Trophoblast cell (in vitro differentiated cells and primary cell): ENCODE data around the gene RECK.
"Not testable (repeated sequence)": the region's sequence is repeated elsewhere in the genome, so short reads cannot be mapped to it uniquely, and the experiment has no call there.

Source experiments
- DNase-seq, 2 donors: peaks; one replicate each; pipeline ENCODE4 v3.0.0-alpha.2; 2016
- H2AFZ ChIP-seq: 2 replicates; pipeline ENCODE4 v1.6.1; 2013; ENCODE audit warnings: low read length, moderate library complexity, mild to moderate bottlenecking; ENCODE audit not compliant: insufficient read depth, poor library complexity
- H2AK5ac ChIP-seq: 2 replicates; pipeline ENCODE4 v1.6.1; 2013; ENCODE audit warnings: mild to moderate bottlenecking, low read length
- H2BK120ac ChIP-seq: 2 replicates; pipeline ENCODE4 v1.6.1; 2013; ENCODE audit warnings: low read length, mild to moderate bottlenecking, moderate library complexity; ENCODE audit not compliant: insufficient read depth, poor library complexity
- H2BK12ac ChIP-seq: 2 replicates; pipeline ENCODE4 v1.6.1; 2013; ENCODE audit warnings: mild to moderate bottlenecking, low read length, moderate library complexity
- H2BK5ac ChIP-seq: 2 replicates; pipeline ENCODE4 v1.6.1; 2013; ENCODE audit warnings: low read length, low read depth, moderate library complexity, mild to moderate bottlenecking; ENCODE audit not compliant: poor library complexity
- H3K14ac ChIP-seq: 2 replicates; pipeline ENCODE4 v1.6.1; 2013; ENCODE audit warnings: mild to moderate bottlenecking, low read length
- H3K18ac ChIP-seq: 2 replicates; pipeline ENCODE4 v1.6.1; 2013; ENCODE audit warnings: mild to moderate bottlenecking, low read length
- H3K23ac ChIP-seq: 2 replicates; pipeline ENCODE4 v1.6.1; 2013; ENCODE audit warnings: low read length
- H3K27ac ChIP-seq: 2 replicates; pipeline ENCODE4 v1.5.1; 2013; ENCODE audit warnings: low read depth, mild to moderate bottlenecking, inconsistent platforms, low read length, moderate library complexity
- H3K27me3 ChIP-seq: 2 replicates; pipeline ENCODE4 v1.6.1; 2013; ENCODE audit warnings: inconsistent platforms, mild to moderate bottlenecking, low read length, moderate library complexity; ENCODE audit not compliant: insufficient read depth
- H3K36me3 ChIP-seq, 2 experiments: 1 replicate in 1 of 2; 2 replicates in 1 of 2; pipeline ENCODE4 v1.6.1; 2013; ENCODE audit warnings: low read length in 2 of 2, mild to moderate bottlenecking in 2 of 2, moderate library complexity in 1 of 2; ENCODE audit not compliant: insufficient read depth in 2 of 2, control insufficient read depth in 1 of 2
- H3K4ac ChIP-seq: 2 replicates; pipeline ENCODE4 v1.6.1; 2013; ENCODE audit warnings: low read depth, mild to moderate bottlenecking, low read length, moderate library complexity
- H3K4me1 ChIP-seq, 2 experiments: 1 replicate in 1 of 2; 2 replicates in 1 of 2; pipeline ENCODE4 v1.6.1; 2013; ENCODE audit warnings: low read length in 2 of 2, mild to moderate bottlenecking in 2 of 2, moderate library complexity in 1 of 2; ENCODE audit not compliant: insufficient read depth in 2 of 2, control insufficient read depth in 1 of 2
- H3K4me2 ChIP-seq: 2 replicates; pipeline ENCODE4 v1.6.1; 2013; ENCODE audit warnings: inconsistent platforms, mild to moderate bottlenecking, low read length, moderate library complexity
- H3K4me3 ChIP-seq: 2 replicates; pipeline ENCODE4 v1.5.1; 2013; ENCODE audit warnings: mild to moderate bottlenecking, low read depth, low read length, inconsistent platforms
- H3K79me1 ChIP-seq: one replicate; pipeline ENCODE4 v1.6.1; 2013; ENCODE audit warnings: low read length
- H3K79me2 ChIP-seq: 2 replicates; pipeline ENCODE4 v1.6.1; 2013; ENCODE audit warnings: low read length, mild to moderate bottlenecking; ENCODE audit not compliant: control insufficient read depth, insufficient read depth, poor library complexity
- H3K9ac ChIP-seq: 2 replicates; pipeline ENCODE4 v1.6.1; 2013; ENCODE audit warnings: mild to moderate bottlenecking, low read length
- H3K9me3 ChIP-seq: 2 replicates; pipeline ENCODE4 v1.6.1; 2013; ENCODE audit warnings: low read depth, mild to moderate bottlenecking, control low read depth, inconsistent platforms, low read length; ENCODE audit not compliant: insufficient read depth
- H4K12ac ChIP-seq: 2 replicates; pipeline ENCODE4 v1.6.1; 2013; ENCODE audit warnings: low read depth, mild to moderate bottlenecking, low read length, moderate library complexity
- H4K8ac ChIP-seq: 2 replicates; pipeline ENCODE4 v1.6.1; 2013; ENCODE audit warnings: low read depth, mild to moderate bottlenecking, low read length, moderate library complexity
- H4K91ac ChIP-seq: one replicate; pipeline ENCODE4 v1.6.1; 2013; ENCODE audit warnings: low read depth, mild to moderate bottlenecking, low read length, moderate library complexity
- WGBS: extraction: QIAGEN DNeasy Blood & Tissue Kit; methylation state at CpG from one replicate; pipeline ENCODE4 v1.1.7; 2013; ENCODE audit warnings: missing lambda C conversion rate; ENCODE audit not compliant: insufficient read length, insufficient coverage; ENCODE audit errors: extremely low coverage; 5-methylcytosine and 5-hydroxymethylcytosine counted together

The RECK gene

DNA sequence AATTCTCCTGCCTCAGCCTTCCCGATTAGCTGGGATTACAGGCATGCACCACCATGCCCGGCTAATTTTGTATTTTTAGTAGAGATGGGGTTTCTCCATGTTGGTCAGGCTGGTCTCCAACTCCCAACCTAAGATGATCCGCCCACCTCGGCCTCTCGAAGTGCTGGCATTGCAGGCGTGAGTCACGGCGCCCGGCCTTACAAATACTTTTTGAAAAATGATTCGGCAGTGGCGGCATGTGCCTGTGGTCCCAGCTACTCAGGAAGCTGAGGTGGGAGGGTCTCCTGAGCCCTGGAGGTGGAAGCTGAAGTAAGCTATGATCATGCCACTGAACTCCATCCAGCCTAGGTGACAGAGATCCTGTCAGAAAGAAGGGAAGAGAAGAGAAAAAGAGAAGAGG lies 123.4 kb downstream of the RECK start:
- H3K27me3 ChIP-seq, H4K91ac ChIP-seq, H3K23ac ChIP-seq, H3K79me2 ChIP-seq, H2BK5ac ChIP-seq, H3K36me3 ChIP-seq, H3K18ac ChIP-seq, H3K9ac ChIP-seq, H3K4ac ChIP-seq, H2BK120ac ChIP-seq, H2AFZ ChIP-seq, H3K27ac ChIP-seq, H2BK12ac ChIP-seq, H3K4me3 ChIP-seq, DNase-seq, H4K8ac ChIP-seq, H4K12ac ChIP-seq, H3K4me2 ChIP-seq, H3K9me3 ChIP-seq, H3K14ac ChIP-seq, H2AK5ac ChIP-seq: not testable (repeated sequence)
- WGBS: no CpG with 5 or more reads among the region's 11 CpGs
- peaks cover 7 to 17% of the 10 kb centered on the region in 2 experiments for H3K4me1 ChIP-seq
- peaks cover 14% of the 10 kb centered on the region for H3K79me1 ChIP-seq

DNA sequence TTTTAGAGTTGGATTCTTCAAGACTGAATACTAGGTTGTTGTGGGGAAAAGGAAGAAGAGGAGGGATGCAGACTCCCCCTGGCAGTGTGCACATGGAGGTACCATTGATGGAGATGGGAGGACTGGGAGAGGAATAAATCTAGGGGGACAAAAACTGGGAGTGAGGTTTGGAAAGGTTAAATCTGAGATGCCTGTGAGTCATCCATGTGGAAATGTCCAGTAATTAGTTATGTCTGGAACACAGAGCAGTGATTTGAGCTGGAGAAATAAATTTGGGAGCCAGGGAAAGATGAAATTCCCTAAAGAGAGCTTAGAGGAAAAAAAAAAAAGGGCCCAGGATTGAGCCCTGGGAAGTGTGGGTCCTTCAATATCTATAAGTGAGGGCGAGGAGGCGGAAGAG lies 124.5 kb downstream of the RECK start:
- H3K79me1 ChIP-seq: peaks cover 16% of the 10 kb centered on the region
- no peak overlapping the region for H2BK12ac ChIP-seq
- H3K79me2 ChIP-seq: peaks cover 3% of the 10 kb centered on the region
- DNase-seq: no peak
- no peak overlapping the region for H2BK120ac ChIP-seq
- H4K8ac ChIP-seq: no peak overlapping the region
- H3K9me3 ChIP-seq: peaks cover 2% of the 10 kb centered on the region
- H3K4ac ChIP-seq: no peak overlapping the region
- no peak overlapping the region for H3K9ac ChIP-seq
- peaks cover 9 to 21% of the 10 kb centered on the region in 2 experiments for H3K4me1 ChIP-seq
- H3K27me3 ChIP-seq: no peaks in the 10 kb centered on the region
- no peak overlapping the region for H2AK5ac ChIP-seq
- H3K4me3 ChIP-seq: no peak overlapping the region
- no peak overlapping the region for H3K27ac ChIP-seq
- H3K23ac ChIP-seq: no peak overlapping the region
- no peak overlapping the region for H3K4me2 ChIP-seq
- H3K36me3 ChIP-seq: peaks cover 2% of the 10 kb centered on the region in 2 experiments
- no peak overlapping the region for H2BK5ac ChIP-seq
- H4K12ac ChIP-seq: no peak overlapping the region
- no CpG with 5 or more reads among the region's 2 CpGs for WGBS
- H3K18ac ChIP-seq: no peak overlapping the region
- no peak overlapping the region for H3K14ac ChIP-seq
- H4K91ac ChIP-seq: no peak overlapping the region
- no peak overlapping the region for H2AFZ ChIP-seq

DNA sequence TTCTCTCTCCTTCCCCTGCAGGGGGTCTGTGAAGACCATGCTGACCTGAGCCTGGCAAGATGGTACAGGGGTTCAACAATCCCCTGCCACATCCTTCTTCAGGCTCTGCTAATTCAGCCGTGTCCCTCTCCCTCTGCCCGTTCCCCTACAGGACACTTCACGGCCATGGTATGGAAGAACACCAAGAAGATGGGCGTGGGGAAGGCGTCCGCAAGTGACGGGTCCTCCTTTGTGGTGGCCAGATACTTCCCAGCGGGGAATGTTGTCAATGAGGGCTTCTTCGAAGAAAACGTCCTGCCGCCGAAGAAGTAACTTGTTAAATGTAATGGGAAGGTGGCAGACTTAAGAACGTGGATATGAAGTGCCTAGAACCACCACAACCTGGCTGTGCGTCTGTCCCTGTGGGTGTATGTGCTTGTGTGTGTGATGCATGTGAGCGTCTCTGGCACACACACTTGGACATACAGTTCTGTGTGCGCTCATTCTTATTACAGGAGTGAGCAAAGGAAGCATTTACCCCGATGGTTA lies 125.6 kb downstream of the RECK start:
- Histone ChIP-seq H4K91ac (peak overlapping the region; percentile 12), H3K18ac (peak overlapping the region; percentile 19), H4K8ac (peak overlapping the region; percentile 10), H4K12ac (peak overlapping the region; percentile 39), H3K27me3 (no peaks in the 10 kb centered on the region), H3K14ac (peak overlapping the region; percentile 29), H2BK12ac (peak overlapping the region; percentile 58), H3K79me1 (peaks cover 18% of the 10 kb centered on the region), H3K9me3 (no peaks in the 10 kb centered on the region), H3K4me2 (no peak overlapping the region), H3K23ac (no peak overlapping the region), H2BK5ac (peak overlapping the region; percentile 5), H2BK120ac (peak overlapping the region; percentile 70), H3K4me1 (peaks cover 10 to 24% of the 10 kb centered on the region in 2 experiments), H3K4me3 (no peak overlapping the region), H3K9ac (no peak overlapping the region), H2AFZ (no peak overlapping the region), H3K4ac (no peak overlapping the region), H3K36me3 (no peaks in the 10 kb centered on the region), H3K79me2 (peaks cover 4% of the 10 kb centered on the region), H2AK5ac (peak overlapping the region; percentile 28), H3K27ac (peak overlapping the region; percentile 58)
- WGBS: no CpG with 5 or more reads among the region's 17 CpGs
- DNase-seq: no peak

DNA sequence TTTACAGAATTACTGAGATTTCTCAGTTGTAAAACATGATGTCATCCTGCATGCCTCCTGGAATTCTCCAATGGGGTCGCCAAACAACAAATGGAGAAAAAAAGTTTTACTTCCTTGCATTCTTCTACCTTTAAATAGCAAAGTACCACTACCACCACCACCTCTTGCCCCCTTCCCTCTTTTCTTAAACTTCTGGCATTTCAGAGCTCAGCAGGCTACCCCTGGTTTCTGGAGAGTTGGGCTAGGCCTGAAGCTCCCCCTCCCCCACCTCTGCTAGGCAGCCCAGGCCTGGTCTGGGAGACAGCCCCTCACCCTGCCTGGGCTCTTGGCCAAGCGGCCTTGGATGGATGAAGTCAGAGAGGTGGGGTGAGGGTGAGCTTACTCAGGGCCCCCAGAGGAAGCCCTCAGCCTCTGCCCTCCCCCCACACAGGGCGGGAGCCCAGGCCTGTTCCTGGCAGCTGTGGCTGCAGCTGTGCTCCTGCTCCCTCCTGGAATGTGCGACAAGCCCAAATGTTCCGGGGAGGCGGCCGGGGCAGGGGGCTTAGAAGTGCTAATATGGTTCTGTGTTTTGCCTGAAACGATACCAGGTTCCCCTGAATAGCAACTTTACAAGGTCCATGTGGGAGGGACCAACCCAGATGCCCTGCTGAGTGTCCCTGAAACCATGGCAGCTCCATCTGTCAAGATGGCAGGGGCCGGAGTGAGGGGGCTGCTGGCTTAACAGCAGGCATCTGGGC lies 126.5 kb downstream of the RECK start:
- Histone ChIP-seq H4K91ac (peak overlapping the region; percentile 71), H3K23ac (no peak overlapping the region), H2AK5ac (peak overlapping the region; percentile 30), H3K9ac (no peak overlapping the region), H3K4me2 (no peak overlapping the region), H3K27ac (peak overlapping the region; percentile 87), H3K18ac (peak overlapping the region; percentile 20), H3K4me1 (peaks cover 10 to 24% of the 10 kb centered on the region in 2 experiments), H2BK5ac (peak overlapping the region; percentile 49), H3K9me3 (no peaks in the 10 kb centered on the region), H2AFZ (peak overlapping the region; percentile 33), H2BK120ac (peak overlapping the region; percentile 55), H3K14ac (peak overlapping the region; percentile 52), H4K8ac (peak overlapping the region; percentile 68), H3K36me3 (no peaks in the 10 kb centered on the region), H4K12ac (peak overlapping the region; percentile 67), H3K4ac (peak overlapping the region; percentile 19), H2BK12ac (peak overlapping the region; percentile 88), H3K79me2 (peaks cover 4% of the 10 kb centered on the region), H3K79me1 (peaks cover 18% of the 10 kb centered on the region), H3K27me3 (no peaks in the 10 kb centered on the region), H3K4me3 (no peak overlapping the region)
- no CpG with 5 or more reads among the region's 9 CpGs for WGBS
- no peak for DNase-seq
